C4-2B (cell line): ENCODE results near the gene NXPE4.
"Not testable (repeated sequence)": the region's sequence is repeated elsewhere in the genome, so short reads cannot be mapped to it uniquely, and the experiment has no call there.

Experiments used
- H3K27ac ChIP-seq: fragments of 450-650 bp; 2 replicates; pipeline ENCODE4 v1.5.1; 2017
- ZFX ChIP-seq: fragments of 450-650 bp; IDR thresholded peaks from 2 replicates; pipeline ENCODE4 v1.6.1; 2017
- TF ChIP-seq, protein P1 (sequence below): fragments of 450-650 bp; conservative IDR thresholded peaks from 2 replicates; pipeline ENCODE4 v1.5.1; 2017; ENCODE audit warnings: mild to moderate bottlenecking

NXPE4 gene

DNA sequence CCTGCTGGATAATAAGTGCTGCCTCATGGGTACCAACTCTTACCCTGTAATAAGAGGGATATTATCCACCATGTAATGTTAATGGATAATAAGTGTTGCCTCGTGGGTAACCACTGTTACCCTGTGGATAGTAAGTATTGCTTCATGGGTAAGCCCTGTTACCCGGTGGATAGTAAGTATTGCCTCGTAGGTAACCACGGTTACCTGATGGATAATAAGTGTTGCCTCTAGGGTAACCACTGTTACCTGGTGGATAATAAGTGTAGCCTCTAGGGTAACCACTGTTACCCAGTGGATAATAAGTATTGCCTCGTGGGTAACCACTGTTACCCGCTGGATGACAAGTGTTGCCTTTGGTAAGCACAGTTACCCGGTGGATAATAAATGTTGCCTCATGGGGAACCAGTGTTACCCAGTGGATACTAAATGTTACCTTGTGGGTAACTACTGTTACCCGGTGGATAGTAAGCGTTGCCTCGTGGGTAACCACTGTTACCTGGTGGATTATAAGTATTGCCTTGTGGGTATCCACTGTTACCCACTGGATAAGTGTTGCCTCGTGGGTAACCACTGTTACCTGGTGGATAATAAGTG is 18.6 kb upstream of the NXPE4 start:
- TF ChIP-seq ZFX, result no peak
- TF ChIP-seq, protein P1, sequence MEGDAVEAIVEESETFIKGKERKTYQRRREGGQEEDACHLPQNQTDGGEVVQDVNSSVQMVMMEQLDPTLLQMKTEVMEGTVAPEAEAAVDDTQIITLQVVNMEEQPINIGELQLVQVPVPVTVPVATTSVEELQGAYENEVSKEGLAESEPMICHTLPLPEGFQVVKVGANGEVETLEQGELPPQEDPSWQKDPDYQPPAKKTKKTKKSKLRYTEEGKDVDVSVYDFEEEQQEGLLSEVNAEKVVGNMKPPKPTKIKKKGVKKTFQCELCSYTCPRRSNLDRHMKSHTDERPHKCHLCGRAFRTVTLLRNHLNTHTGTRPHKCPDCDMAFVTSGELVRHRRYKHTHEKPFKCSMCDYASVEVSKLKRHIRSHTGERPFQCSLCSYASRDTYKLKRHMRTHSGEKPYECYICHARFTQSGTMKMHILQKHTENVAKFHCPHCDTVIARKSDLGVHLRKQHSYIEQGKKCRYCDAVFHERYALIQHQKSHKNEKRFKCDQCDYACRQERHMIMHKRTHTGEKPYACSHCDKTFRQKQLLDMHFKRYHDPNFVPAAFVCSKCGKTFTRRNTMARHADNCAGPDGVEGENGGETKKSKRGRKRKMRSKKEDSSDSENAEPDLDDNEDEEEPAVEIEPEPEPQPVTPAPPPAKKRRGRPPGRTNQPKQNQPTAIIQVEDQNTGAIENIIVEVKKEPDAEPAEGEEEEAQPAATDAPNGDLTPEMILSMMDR, result no peak
- no peak overlapping the region for H3K27ac ChIP-seq

DNA sequence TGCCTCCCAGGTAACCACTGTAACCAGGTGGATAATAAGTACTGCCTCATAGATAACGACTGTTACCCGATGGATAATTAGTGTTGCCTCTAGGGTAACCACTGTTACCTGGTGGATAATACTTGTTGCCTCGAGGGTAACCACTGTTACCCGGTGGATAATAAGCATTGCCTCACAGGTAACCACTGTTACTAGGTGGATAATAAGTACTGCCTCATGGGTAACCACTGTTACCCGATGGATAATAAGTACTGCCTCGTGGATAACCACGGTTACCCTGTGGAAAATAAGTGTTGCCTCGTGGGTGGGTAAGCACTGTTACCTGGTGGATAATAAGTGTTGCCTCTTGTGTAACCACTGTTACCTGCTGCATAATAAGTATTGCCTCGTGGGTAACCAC is 17.5 kb upstream of the NXPE4 start:
- H3K27ac ChIP-seq, result not testable (repeated sequence)

DNA sequence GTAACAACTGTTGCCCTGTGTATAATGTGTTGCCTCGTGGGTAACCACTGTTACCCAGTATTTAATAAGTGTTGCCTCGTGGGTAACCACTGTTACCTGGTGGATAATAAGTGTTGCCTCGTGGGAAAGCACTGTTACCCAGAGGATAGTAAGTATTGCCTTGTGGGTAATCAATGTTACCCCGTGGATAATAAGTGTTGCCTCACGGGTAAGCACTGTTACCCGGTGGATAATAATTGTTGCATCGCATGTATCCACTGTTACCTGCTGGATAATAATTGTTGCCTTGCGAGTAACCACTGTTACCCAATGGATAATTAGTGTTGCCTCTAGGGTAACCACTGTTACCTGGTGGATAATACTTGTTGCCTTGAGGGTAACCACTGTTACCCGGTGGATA is 17.1 kb upstream of the NXPE4 start:
- TF ChIP-seq ZFX, result no peak
- TF ChIP-seq, protein P1, result no peak
- H3K27ac ChIP-seq, result no peak overlapping the region

DNA sequence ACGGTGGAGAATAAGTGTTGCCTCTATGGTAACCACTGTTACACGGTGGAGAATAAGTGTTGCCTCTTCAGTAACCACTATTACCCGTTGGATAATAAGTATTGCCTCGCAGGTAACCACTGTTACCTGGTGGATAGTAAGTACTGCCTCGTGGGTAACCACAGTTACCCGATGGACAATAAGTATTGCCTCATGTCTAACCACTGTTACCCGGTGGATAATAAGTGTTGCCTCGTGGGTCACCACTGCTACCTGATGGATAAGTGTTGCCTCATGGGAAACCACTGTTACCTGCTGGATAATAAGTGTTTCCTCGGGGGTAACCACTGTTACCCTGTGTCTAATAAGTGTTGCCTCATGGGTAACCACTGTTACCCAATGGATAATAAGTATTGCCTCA is 16.6 kb upstream of the NXPE4 start:
- H3K27ac ChIP-seq, result not testable (repeated sequence)

DNA sequence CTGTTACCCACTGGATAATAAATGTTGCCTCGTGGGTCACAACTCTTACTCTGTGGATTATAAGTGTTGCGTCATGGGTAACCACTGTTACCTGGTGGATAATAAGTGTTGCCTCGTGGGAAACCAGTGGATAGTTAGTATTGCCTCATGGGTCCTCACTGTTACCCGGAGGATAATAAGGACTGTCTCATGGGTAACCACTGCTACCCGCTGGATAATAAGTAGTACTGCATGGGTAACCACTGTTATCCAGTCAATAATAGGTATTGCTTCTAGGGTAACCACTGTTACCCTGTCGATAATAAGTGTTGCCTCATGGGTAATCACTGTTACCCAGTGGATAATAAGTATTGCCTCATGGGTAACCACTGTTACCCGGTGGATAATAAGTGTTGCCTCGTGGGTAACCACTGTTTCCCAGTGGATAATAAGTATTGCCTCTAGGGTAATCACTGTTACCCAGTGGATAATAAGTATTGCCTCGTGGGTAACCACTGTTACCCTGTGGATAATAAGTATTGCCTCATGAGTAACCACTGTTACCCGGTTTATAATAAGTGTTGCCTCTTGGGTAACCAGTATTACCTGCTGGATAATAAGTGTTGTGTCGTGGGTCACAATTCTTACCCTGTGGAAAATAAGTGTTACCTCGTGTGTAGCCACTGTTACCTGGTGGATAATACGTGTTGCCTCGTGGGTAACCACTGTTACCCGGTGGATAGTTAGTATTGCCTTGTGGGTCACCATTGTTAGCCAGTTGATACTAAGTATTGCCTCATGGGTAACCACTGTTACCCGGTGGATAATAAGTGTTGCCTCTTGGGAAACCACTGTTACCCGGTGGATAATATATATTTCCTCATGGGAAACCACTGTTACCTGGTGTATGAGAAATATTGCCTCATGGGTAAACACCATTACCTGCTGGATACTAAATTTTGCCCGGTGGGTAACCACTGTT is 15.7 kb upstream of the NXPE4 start:
- no peak overlapping the region for H3K27ac ChIP-seq
- TF ChIP-seq, protein P1, result peak; percentile 41
- TF ChIP-seq ZFX, result no peak

DNA sequence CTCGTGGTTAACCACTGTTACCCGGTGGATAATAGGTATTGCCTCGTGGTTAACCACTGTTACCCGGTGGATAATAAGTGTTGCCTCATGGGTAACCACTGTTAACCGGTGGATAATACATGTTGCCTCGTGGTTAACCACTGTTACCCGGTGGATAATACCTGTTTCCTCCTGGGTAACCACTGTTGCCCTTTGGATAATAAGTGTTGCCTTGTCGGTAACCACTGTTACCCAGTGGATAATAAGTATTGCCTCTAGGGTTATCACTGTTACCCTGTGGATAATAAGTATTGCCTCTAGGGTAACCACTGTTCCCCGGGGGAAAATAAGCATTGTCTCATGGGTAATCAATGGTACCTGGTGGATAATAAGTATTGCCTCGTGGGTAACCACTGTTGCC is 15.0 kb upstream of the NXPE4 start:
- TF ChIP-seq ZFX, result no peak
- TF ChIP-seq, protein P1, result no peak
- H3K27ac ChIP-seq, result no peak overlapping the region

DNA sequence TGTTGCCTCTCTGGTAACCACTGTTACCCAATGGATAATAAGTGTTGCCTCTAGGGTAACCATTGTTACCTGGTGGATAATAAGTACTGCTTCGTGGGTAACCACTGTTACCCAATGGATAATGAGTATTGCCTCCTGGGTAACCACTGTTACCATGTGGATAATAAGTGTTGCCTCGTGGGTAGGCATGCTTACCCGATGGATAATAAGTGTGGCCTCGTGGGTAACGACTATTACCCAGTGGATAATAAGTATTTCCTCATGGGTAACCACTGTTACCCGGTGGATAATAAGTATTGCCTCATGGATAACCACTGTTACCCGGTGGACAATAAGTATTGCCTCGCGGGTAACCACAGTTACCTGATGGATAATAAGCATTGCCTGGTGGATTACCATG is 13.8 kb upstream of the NXPE4 start:
- H3K27ac ChIP-seq, result no peak overlapping the region
- TF ChIP-seq ZFX, result no peak
- TF ChIP-seq, protein P1, result no peak

DNA sequence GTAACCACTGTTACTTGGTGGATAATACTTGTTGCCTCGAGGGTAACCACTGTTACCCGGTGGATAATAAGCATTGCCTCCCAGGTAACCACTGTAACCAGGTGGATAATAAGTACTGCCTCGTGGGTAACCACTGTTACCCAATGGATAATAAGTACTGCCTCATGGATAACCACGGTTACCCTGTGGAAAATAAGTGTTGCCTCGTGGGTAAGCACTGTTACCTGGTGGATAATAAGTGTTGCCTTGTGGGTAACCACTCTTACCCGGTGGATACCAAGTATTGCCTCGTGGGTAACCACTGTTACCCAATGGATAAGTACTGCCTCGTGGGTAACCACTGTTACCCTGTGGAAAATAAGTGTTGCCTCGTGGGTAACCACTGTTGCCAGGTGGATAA is 13.0 kb upstream of the NXPE4 start:
- not testable (repeated sequence) for H3K27ac ChIP-seq
